CD8-positive, alpha-beta memory T cell (primary cell): ENCODE results near the gene MPND. TPM values are rescaled to one million over a fixed set of nuclear protein-coding genes. Genes with fewer than 3 reads are reported as not detected.

ENCODE experiments used
- CTCF ChIA-PET: fragments of 350-600 bp; sonication (Branson Sonifier 250); formaldehyde crosslinking; loops from one replicate; lab custom pipeline; 2021; ENCODE audit warnings: antibody characterized with exemption; lab: Charles Lee
- POLR2A ChIA-PET: fragments of 350-600 bp; sonication (Branson Sonifier 250); formaldehyde crosslinking; loops from one replicate; lab custom pipeline; 2021; ENCODE audit warnings: antibody characterized with exemption; lab: Charles Lee
- DNase-seq, 5 donors: peaks; one replicate each; pipeline versions ENCODE4 v3.0.0 to v3.0.0-alpha.2; 2020 to 2022; ENCODE audit warnings: mixed read lengths in 1 of 5
- H3K27ac ChIP-seq: one replicate; pipeline ENCODE4 v1.7.0; 2013; ENCODE audit warnings: low read depth, mild to moderate bottlenecking, low read length, moderate library complexity
- H3K27me3 ChIP-seq: 2 replicates; pipeline ENCODE4 v1.7.0; 2013; ENCODE audit warnings: low read length, mild to moderate bottlenecking; ENCODE audit not compliant: insufficient read depth, poor library complexity, severe bottlenecking
- H3K36me3 ChIP-seq: 2 replicates; pipeline ENCODE4 v1.7.0; 2013; ENCODE audit warnings: mild to moderate bottlenecking, low read length, moderate library complexity; ENCODE audit not compliant: insufficient read depth
- H3K4me1 ChIP-seq: 2 replicates; pipeline ENCODE4 v1.7.0; 2013; ENCODE audit warnings: mild to moderate bottlenecking, low read length, moderate library complexity; ENCODE audit not compliant: insufficient read depth
- H3K4me3 ChIP-seq: 2 replicates; pipeline ENCODE4 v1.7.0; 2013; ENCODE audit warnings: mild to moderate bottlenecking, low read length
- H3K9me3 ChIP-seq: 2 replicates; pipeline ENCODE4 v1.7.0; 2013; ENCODE audit warnings: mild to moderate bottlenecking, low read length
- H3K27ac Mint-ChIP-seq, 8 donors: one replicate each; pipeline ENCODE4 v1.8.0; 2020 to 2021; ENCODE audit warnings: mixed read lengths in 8 of 8, mild to moderate bottlenecking in 6 of 8, inconsistent platforms in 3 of 8, moderate library complexity in 3 of 8
- H3K27me3 Mint-ChIP-seq, 2 donors: one replicate each; pipeline ENCODE4 v1.8.0; 2020 to 2021; ENCODE audit warnings: mixed read lengths in 2 of 2, mild to moderate bottlenecking in 1 of 2, moderate library complexity in 1 of 2
- H3K36me3 Mint-ChIP-seq, 3 donors: one replicate each; pipeline ENCODE4 v1.8.0; 2020 to 2021; ENCODE audit warnings: mixed read lengths in 3 of 3, inconsistent platforms in 1 of 3, mild to moderate bottlenecking in 1 of 3
- H3K4me1 Mint-ChIP-seq, 3 donors: one replicate each; pipeline ENCODE4 v1.8.0; 2020 to 2021; ENCODE audit warnings: mixed read lengths in 3 of 3, inconsistent platforms in 1 of 3, mild to moderate bottlenecking in 1 of 3
- H3K4me3 Mint-ChIP-seq, 7 donors: one replicate each; pipeline ENCODE4 v1.8.0; 2020 to 2021; ENCODE audit warnings: mixed read lengths in 7 of 7, mild to moderate bottlenecking in 6 of 7, moderate library complexity in 4 of 7, inconsistent platforms in 2 of 7
- H3K9me3 Mint-ChIP-seq, 5 donors: one replicate each; pipeline ENCODE4 v1.8.0; 2020 to 2022; ENCODE audit warnings: mixed read lengths in 5 of 5, mild to moderate bottlenecking in 3 of 5, moderate library complexity in 2 of 5, inconsistent platforms in 1 of 5
- polyA plus RNA-seq: library from polyadenylated mRNA; unstranded; fragments of 300-500 nt; fragmentation: Illumina TruSeq; gene quantifications from one replicate; pipeline ENCODE4 v1.2.3, GENCODE V29; 2021
- total RNA-seq, 2 experiments: library from RNA; stranded (reverse); gene quantifications; one replicate each; pipeline ENCODE4 v1.2.3, GENCODE V29; 2021

MPND gene, protein sequence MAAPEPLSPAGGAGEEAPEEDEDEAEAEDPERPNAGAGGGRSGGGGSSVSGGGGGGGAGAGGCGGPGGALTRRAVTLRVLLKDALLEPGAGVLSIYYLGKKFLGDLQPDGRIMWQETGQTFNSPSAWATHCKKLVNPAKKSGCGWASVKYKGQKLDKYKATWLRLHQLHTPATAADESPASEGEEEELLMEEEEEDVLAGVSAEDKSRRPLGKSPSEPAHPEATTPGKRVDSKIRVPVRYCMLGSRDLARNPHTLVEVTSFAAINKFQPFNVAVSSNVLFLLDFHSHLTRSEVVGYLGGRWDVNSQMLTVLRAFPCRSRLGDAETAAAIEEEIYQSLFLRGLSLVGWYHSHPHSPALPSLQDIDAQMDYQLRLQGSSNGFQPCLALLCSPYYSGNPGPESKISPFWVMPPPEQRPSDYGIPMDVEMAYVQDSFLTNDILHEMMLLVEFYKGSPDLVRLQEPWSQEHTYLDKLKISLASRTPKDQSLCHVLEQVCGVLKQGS
- total RNA-seq (10 to 100 TPM; 17.0 to 18.3 TPM), polyA plus RNA-seq (8.4 TPM)

DNA sequence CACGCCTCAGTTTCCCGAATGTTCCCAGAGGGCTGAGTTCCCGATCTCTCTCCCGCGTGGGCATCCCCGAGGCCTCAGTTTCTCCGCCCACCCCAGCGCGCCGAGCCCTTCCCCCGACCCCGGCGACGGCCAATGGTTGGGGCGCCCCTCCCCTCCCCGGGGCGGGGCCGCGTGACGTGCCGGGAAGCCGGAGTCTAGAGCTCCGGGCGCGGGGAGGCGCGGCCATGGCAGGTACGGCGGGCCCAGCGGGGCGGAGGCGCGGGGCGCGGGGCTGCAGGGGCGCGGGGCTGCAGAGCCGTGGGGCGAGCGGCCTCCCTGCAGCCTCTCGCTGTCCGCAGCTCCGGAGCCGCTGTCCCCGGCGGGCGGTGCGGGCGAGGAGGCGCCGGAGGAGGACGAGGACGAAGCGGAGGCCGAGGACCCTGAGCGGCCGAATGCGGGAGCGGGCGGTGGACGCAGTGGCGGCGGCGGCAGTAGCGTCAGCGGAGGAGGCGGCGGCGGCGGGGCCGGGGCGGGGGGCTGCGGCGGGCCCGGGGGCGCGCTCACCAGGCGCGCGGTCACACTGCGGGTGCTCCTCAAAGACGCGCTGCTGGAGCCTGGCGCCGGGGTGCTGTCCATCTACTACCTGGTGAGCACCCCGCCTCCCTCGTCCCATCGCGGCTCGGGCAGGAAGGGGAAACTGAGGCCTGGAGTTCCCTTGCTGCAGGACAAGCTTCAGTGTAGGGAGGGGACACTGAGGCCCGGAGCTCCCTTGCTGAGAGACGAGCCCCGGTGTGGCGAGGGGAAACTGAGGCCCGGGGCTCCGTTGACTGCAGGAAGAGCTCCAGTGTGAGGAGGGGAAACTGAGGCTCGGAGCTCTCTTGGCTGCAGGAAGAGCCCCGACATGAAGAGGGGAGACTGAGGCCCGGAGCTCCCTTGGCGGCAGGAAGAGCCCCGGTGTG lies at the start of gene MPND:
Gene MPND, plus strand, starts transcription at position 193 of the 938 bp plus-strand sequence. Its CDS starts 32 bp downstream, at position 225.
- Histone ChIP-seq H3K36me3 (no peaks in the 10 kb centered on the region), H3K27me3 (no peaks in the 10 kb centered on the region), H3K9me3 (no peaks in the 10 kb centered on the region), H3K4me3 (peak within 1 kb of the TSS; percentile 92), H3K4me1 (peaks cover 21% of the 10 kb centered on the region), H3K27ac (peak within 1 kb of the TSS; percentile 80)
- peak within 1 kb of the TSS; percentile 80 to 96 (median 91) for H3K4me3 Mint-ChIP-seq
- peak within 1 kb of the TSS; percentile 82 to 99 (median 92) for H3K27ac Mint-ChIP-seq
- H3K4me1 Mint-ChIP-seq, result peaks cover 22 to 38% (median 30%) of the 10 kb centered on the region in 3 donors
- peak; percentile 87 to 94 (median 90) for DNase-seq
- H3K27me3 Mint-ChIP-seq, result peaks cover 0 to 3% of the 10 kb centered on the region in 2 donors
- CTCF ChIA-PET, result interaction anchor here (1.0 to 3.5 kb wide), 7 partner anchors 9 to 97 kb away, joined by 3 to 30 read pairs (median 10); partner anchors contain the start of genes CHAF1A, SH3GL1 and YJU2
- POLR2A ChIA-PET, result interaction anchor here (0.9 to 2.0 kb wide), 12 partner anchors 9 to 128 kb away, joined by 3 to 12 read pairs (median 4); partner anchors contain the start of genes CHAF1A, HDGFL2, SH3GL1 and YJU2
- H3K36me3 Mint-ChIP-seq, result peaks cover 0 to 26% (median 3%) of the 10 kb centered on the region in 3 donors
- H3K9me3 Mint-ChIP-seq, result no peaks in the 10 kb centered on the region

DNA sequence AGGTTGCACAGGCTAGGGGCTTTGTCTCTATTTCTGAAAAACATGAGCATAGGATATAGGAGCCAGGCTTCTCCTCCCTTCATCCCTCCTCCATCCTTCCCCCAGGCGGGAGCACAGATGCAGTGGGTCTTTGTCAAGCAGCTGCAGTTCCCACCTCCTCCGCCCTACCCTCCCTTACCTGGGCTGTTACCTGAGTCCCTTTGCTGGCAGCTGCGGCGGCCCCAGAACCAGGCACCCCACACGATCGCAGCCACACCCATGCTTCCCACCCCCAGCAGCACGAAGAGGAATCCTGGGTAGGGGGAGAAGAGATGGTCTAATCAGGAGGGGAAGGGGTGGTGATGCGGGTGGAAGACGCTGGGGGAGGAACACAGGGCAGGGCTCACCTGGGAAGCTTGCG lies 49.0 kb upstream of the MPND start:
- H3K27ac Mint-ChIP-seq, result no peak overlapping the region
- H3K9me3 ChIP-seq, result no peaks in the 10 kb centered on the region
- peaks cover 2 to 4% (median 4%) of the 10 kb centered on the region in 3 donors for H3K4me1 Mint-ChIP-seq
- H3K27ac ChIP-seq, result no peak overlapping the region
- H3K27me3 ChIP-seq, result no peaks in the 10 kb centered on the region
- ChIA-PET CTCF (no interaction called here), POLR2A (interaction anchor here (0.7 kb wide), 1 partner anchor 213 kb away, joined by 3 read pairs; no protein-coding TSS in a partner anchor)
- no peak overlapping the region for H3K4me3 Mint-ChIP-seq
- no peaks in the 10 kb centered on the region for H3K4me1 ChIP-seq
- no peaks in the 10 kb centered on the region for H3K9me3 Mint-ChIP-seq
- H3K4me3 ChIP-seq, result no peak overlapping the region
- DNase-seq, result no peak
- H3K27me3 Mint-ChIP-seq, result no peaks in the 10 kb centered on the region
- no peaks in the 10 kb centered on the region for H3K36me3 ChIP-seq
- peaks cover 0 to 10% (median 2%) of the 10 kb centered on the region in 3 donors for H3K36me3 Mint-ChIP-seq

DNA sequence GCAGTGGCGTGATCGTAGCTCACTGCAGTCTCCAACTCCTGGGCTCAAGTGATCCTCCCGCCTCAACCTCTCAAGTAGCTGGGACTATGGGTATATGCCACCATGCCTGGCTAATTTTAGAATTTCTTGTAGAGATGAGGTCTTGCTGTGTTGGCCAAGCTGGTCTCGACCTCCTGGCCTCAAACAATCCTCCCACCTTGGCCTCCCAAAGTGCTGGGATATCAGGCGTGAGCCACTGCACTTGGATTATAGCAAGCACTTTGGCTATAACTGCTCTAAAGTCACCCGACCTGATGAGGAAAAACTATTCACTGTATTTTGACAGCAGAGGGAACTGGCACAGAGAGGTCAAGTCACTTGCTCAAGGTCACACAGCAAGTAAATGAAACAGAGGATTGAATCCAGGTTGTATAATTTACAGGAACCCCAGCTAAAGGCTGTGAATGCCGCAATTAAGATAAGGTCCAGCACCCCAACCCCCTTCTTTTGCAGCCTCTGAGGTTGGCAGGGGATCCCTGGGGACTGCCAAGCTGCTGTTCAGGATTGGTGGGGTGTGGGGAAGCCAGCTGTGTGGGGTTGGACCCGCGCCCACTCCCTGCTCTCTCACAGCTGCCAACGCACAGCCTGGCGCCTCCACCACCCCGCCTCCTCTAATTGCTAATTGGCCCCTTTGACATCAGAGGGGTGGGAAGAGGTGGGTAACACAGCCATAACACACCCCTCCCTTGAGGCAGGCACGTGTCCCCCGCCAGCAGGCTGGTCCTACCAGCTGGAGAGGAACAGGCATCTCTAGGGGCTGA lies 47.2 kb upstream of the MPND start:
- DNase-seq, result no peak
- H3K9me3 ChIP-seq, result no peaks in the 10 kb centered on the region
- CTCF ChIA-PET, result interaction anchor here (0.8 to 1.9 kb wide), 3 partner anchors 10 to 57 kb away, joined by 3 to 5 read pairs (median 4); no protein-coding TSS in a partner anchor
- H3K9me3 Mint-ChIP-seq, result no peaks in the 10 kb centered on the region
- H3K27me3 Mint-ChIP-seq, result no peaks in the 10 kb centered on the region
- peaks cover 6% of the 10 kb centered on the region for H3K4me1 ChIP-seq
- H3K27me3 ChIP-seq, result no peaks in the 10 kb centered on the region
- no peaks in the 10 kb centered on the region for H3K36me3 ChIP-seq
- H3K36me3 Mint-ChIP-seq, result peaks cover 0 to 10% (median 2%) of the 10 kb centered on the region in 3 donors
- POLR2A ChIA-PET, result interaction anchor here (1.3 kb wide), 1 partner anchor 48 kb away, joined by 5 read pairs; the partner anchor contains the start of gene MPND
- no peak overlapping the region for H3K4me3 ChIP-seq
- peaks cover 6 to 9% (median 9%) of the 10 kb centered on the region in 3 donors for H3K4me1 Mint-ChIP-seq
- H3K4me3 Mint-ChIP-seq, result no peak overlapping the region
- no peak overlapping the region for H3K27ac ChIP-seq
- peak overlapping the region in 1 of 8 donors; percentile 91 for H3K27ac Mint-ChIP-seq

DNA sequence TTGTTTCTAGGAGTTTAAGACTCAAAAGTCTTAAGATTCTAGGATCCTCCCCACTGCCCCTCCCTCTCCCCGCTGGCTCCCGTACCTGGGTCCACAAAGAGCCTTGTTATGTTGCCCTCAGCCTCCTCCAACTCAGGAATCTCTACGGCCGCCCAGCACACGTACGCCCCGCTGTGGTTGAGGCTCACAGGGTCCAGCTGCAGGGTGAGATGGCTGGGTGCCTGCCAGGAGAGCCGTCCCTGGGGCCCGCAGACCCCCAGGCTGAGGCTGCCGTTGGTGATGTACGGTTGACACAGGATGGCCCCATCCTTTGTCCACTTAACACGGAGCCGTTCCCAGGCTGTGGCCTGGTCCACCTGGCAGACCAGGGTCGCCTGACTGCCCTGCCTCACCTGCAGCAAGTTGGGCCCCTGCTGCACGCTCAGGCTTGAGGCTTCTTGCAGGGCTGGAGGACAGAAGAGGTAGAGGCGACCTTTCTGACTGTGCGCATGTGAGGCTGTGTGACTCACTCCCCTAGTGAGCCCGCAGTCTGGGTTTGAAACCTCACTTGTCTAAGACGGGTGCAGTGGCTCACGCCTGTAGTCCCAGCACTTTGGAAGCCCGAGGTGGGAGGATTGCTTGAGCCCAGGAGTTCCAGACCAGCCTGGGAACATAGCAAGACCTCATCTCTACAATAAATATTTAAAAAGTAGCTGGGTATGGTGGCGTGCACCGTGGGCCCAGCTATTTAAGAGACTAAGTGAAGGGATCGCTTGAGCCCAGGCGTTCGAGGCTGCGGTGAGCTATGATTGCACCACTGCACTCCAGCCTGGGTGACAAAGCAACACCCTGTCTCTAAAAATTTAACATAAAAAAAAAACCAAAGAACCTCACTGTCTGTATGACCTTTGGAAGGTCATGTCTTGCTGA lies 45.2 kb upstream of the MPND start:
- no peak overlapping the region for H3K27ac ChIP-seq

DNA sequence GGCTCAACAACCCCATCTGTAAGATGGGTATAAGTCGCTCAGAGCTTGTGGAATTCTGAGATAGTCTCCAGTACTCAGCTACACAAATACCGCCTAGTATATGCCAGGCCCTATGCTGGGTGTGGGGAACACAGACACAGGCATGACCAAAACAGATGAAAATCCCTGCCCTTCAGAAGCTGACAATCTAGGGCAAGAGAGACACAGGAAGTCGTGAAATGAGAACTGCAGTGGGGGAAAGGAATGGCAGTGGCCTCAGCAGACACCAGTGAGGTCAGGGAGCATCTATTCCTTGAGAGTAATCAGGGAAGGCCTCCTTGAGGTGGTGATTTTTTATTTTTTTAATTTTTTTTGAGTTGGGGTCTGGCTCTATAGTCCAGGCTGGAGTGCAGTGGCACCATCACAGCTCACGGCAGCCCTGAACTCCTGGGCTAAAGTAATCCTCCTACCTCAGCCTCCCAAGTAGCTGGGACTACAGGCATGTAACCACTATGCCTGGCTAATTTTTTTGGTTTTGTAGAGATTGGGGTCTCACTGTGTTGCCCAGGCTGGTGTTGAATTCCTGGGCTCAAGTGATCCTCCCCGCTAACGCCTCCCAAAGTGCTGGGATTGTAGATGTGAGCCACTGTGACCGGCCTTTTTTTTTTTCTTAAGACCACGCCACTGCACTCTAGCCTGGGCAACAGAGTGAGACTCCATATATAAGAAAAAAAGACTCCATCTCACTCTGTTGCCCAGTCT lies 44.4 kb upstream of the MPND start:
- Mint-ChIP-seq H3K9me3 (no peaks in the 10 kb centered on the region), H3K27me3 (peaks cover 0 to 10% of the 10 kb centered on the region in 2 donors), H3K4me3 (peak overlapping the region in 4 of 7 donors; percentile 11 to 69 (median 42)), H3K36me3 (peaks cover 0 to 9% (median 2%) of the 10 kb centered on the region in 3 donors), H3K4me1 (peaks cover 19 to 29% (median 24%) of the 10 kb centered on the region in 3 donors), H3K27ac (peak overlapping the region in 7 of 8 donors; percentile 51 to 84 (median 68))
- no peaks in the 10 kb centered on the region for H3K9me3 ChIP-seq
- peaks cover 21% of the 10 kb centered on the region for H3K4me1 ChIP-seq
- H3K4me3 ChIP-seq, result no peak overlapping the region
- H3K36me3 ChIP-seq, result no peaks in the 10 kb centered on the region
- ChIA-PET CTCF (no interaction called here), POLR2A (no interaction called here)
- DNase-seq, result no peak
- no peak overlapping the region for H3K27ac ChIP-seq
- no peaks in the 10 kb centered on the region for H3K27me3 ChIP-seq

More for the DNA sequence above, 45.2 kb upstream of the MPND start:
- CTCF ChIA-PET, result no interaction called here
- Histone ChIP-seq H3K4me1 (peaks cover 13% of the 10 kb centered on the region), H3K36me3 (no peaks in the 10 kb centered on the region), H3K9me3 (no peaks in the 10 kb centered on the region), H3K27me3 (no peaks in the 10 kb centered on the region), H3K4me3 (no peak overlapping the region)
- peak overlapping the region in 2 of 7 donors; percentile 38 to 47 for H3K4me3 Mint-ChIP-seq
- DNase-seq, result peak in 1 of 5 donors; percentile 63
- POLR2A ChIA-PET, result interaction anchor here (0.6 kb wide), 1 partner anchor 30 kb away, joined by 3 read pairs; no protein-coding TSS in a partner anchor
- H3K36me3 Mint-ChIP-seq, result peaks cover 0 to 9% (median 2%) of the 10 kb centered on the region in 3 donors
- H3K9me3 Mint-ChIP-seq, result no peaks in the 10 kb centered on the region
- peaks cover 15 to 24% (median 19%) of the 10 kb centered on the region in 3 donors for H3K4me1 Mint-ChIP-seq
- peaks cover 0 to 6% of the 10 kb centered on the region in 2 donors for H3K27me3 Mint-ChIP-seq
- H3K27ac Mint-ChIP-seq, result peak overlapping the region in 5 of 8 donors; percentile 51 to 80 (median 68)

DNA sequence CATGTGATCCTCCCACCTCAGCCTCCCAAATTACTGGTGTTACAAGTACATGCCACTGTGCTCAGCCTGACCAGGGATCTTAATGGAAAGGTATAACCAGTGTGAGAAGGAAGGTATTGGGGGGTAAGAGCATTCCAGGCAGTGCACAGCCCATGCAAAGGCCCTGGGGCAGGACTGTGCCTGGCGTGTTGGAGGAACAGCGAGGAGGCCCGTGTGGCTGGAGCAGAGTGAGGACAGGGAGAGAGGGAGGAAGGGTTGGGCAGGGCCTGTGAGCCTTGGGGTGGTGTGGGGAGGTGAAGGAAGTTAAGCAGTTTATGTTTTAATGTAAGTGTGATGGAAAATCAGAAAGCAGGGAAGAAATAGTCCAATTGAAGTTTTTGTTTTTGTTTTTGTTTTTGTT lies 42.8 kb upstream of the MPND start:
- H3K27me3 Mint-ChIP-seq, result peaks cover 3 to 14% of the 10 kb centered on the region in 2 donors
- no peak for DNase-seq
- peaks cover 0 to 4% (median 2%) of the 10 kb centered on the region in 3 donors for H3K36me3 Mint-ChIP-seq
- Histone ChIP-seq H3K9me3 (no peaks in the 10 kb centered on the region), H3K4me1 (peaks cover 25% of the 10 kb centered on the region), H3K36me3 (no peaks in the 10 kb centered on the region), H3K27ac (no peak overlapping the region), H3K4me3 (no peak overlapping the region), H3K27me3 (no peaks in the 10 kb centered on the region)
- ChIA-PET POLR2A (no interaction called here), CTCF (no interaction called here)
- peak overlapping the region in 6 of 7 donors; percentile 38 to 82 (median 66) for H3K4me3 Mint-ChIP-seq
- H3K4me1 Mint-ChIP-seq, result peaks cover 25 to 33% (median 28%) of the 10 kb centered on the region in 3 donors
- peak overlapping the region in 7 of 8 donors; percentile 18 to 97 (median 75) for H3K27ac Mint-ChIP-seq
- no peaks in the 10 kb centered on the region for H3K9me3 Mint-ChIP-seq
